ENCODE data around the gene ZBTB8A.

GRCh38 chr1:32516402-32516801, 22.8 kb upstream of the ZBTB8A start:
- no peak for TF ChIP-seq CTCF (IDR thresholded peaks at IDR 0.05)
- TF ChIP-seq POLR2A (IDR thresholded peaks at IDR 0.05): no peak

All from adrenal gland (tissue), 5 donors.